Neural cell (in vitro differentiated cells): ENCODE measurements around the gene SPR. TPM values are rescaled to one million over a fixed set of nuclear protein-coding genes. Genes with fewer than 3 reads are reported as not detected.

Source experiments
- H2AFZ ChIP-seq: fragments of 200-600, 300-800 bp; sonication (generic), shearing (Covaris generic); 2 replicates; pipeline ENCODE4 v1.6.0; 2014; ENCODE audit warnings: low read depth, mild to moderate bottlenecking, antibody characterized with exemption, low read length, moderate library complexity
- H3F3A ChIP-seq: fragments of 200-600 bp; shearing (Covaris generic); 2 replicates; pipeline ENCODE4 v1.6.1; 2016; ENCODE audit warnings: mild to moderate bottlenecking, moderate library complexity, mixed read lengths, antibody characterized with exemption, low read length; ENCODE audit not compliant: insufficient read depth, poor library complexity, severe bottlenecking
- H3K27ac ChIP-seq: fragments of 200-600, 300-800 bp; sonication (generic), shearing (Covaris generic); 2 replicates; pipeline ENCODE4 v1.5.1; 2014; ENCODE audit warnings: mild to moderate bottlenecking, low read length, moderate library complexity
- H3K27me3 ChIP-seq: fragments of 300-800, 200-600 bp; sonication (generic), shearing (Covaris generic); 2 replicates; pipeline ENCODE4 v1.6.0; 2014; ENCODE audit warnings: mild to moderate bottlenecking, low read depth, low read length, moderate library complexity; ENCODE audit not compliant: insufficient read depth
- H3K36me3 ChIP-seq: fragments of 300-800, 200-600 bp; sonication (generic), shearing (Covaris generic); 2 replicates; pipeline ENCODE4 v1.5.1; 2014; ENCODE audit warnings: mild to moderate bottlenecking, antibody characterized with exemption, low read length, moderate library complexity; ENCODE audit not compliant: insufficient read depth
- H3K4me2 ChIP-seq: fragments of 300-800, 200-600 bp; sonication (generic), shearing (Covaris generic); 2 replicates; pipeline ENCODE4 v1.6.0; 2014; ENCODE audit warnings: mild to moderate bottlenecking, low read length
- H3K4me3 ChIP-seq: fragments of 300-800, 200-600 bp; sonication (generic), shearing (Covaris generic); 2 replicates; pipeline ENCODE4 v1.5.1; 2014; ENCODE audit warnings: mild to moderate bottlenecking, low read length, moderate library complexity
- H3K79me2 ChIP-seq: fragments of 200-600 bp; shearing (Covaris generic); replicated peaks from 2 replicates; pipeline ENCODE4 v1.6.0; 2014; ENCODE audit warnings: mild to moderate bottlenecking, low read length, moderate library complexity; ENCODE audit not compliant: insufficient read depth
- H3K9ac ChIP-seq: fragments of 300-800, 200-600 bp; sonication (generic), shearing (Covaris generic); 2 replicates; pipeline ENCODE4 v1.6.1; 2016; ENCODE audit warnings: mild to moderate bottlenecking, low read length, mixed read lengths
- H3K9me2 ChIP-seq: fragments of 200-600 bp; shearing (Covaris generic); 2 replicates; pipeline ENCODE4 v1.6.1; 2016; ENCODE audit warnings: mild to moderate bottlenecking, low read length, mixed read lengths; ENCODE audit not compliant: insufficient read depth
- H3K9me3 ChIP-seq: fragments of 200-600, 300-800 bp; sonication (generic), shearing (Covaris generic); 2 replicates; pipeline ENCODE4 v1.6.1; 2016; ENCODE audit warnings: mild to moderate bottlenecking, mixed run types, low read length, moderate library complexity, mixed read lengths
- H4K20me1 ChIP-seq: fragments of 200-600 bp; shearing (Covaris generic); 2 replicates; pipeline ENCODE4 v1.6.1; 2016; ENCODE audit warnings: mild to moderate bottlenecking, mixed run types; ENCODE audit not compliant: insufficient read depth
- CTCF ChIP-seq: fragments of 450-650 bp; IDR thresholded peaks from 2 replicates; pipeline ENCODE4 v1.5.1; 2014; ENCODE audit warnings: antibody characterized with exemption, mild to moderate bottlenecking, moderate library complexity; ENCODE audit not compliant: poor library complexity, severe bottlenecking
- EP300 ChIP-seq: fragments of 450-650 bp; conservative IDR thresholded peaks from 2 replicates; pipeline ENCODE4 v1.6.1; 2014; ENCODE audit warnings: antibody characterized with exemption, mild to moderate bottlenecking, moderate library complexity; ENCODE audit not compliant: poor library complexity, severe bottlenecking
- EZH2 ChIP-seq: fragments of 200-600, 300-800 bp; shearing (Covaris generic), sonication (generic); IDR thresholded peaks from 2 replicates; pipeline ENCODE4 v1.6.1; 2014; ENCODE audit warnings: antibody characterized with exemption, low read length, borderline replicate concordance, mild to moderate bottlenecking; ENCODE audit not compliant: insufficient read depth, poor library complexity, severe bottlenecking
- MXI1 ChIP-seq: fragments of 450-650 bp; conservative IDR thresholded peaks from 2 replicates; pipeline ENCODE4 v1.6.1; 2014; ENCODE audit warnings: antibody characterized with exemption, mild to moderate bottlenecking; ENCODE audit not compliant: poor library complexity, severe bottlenecking
- POLR2AphosphoS5 ChIP-seq: IDR thresholded peaks from 2 replicates; pipeline ENCODE4 v1.6.1; 2012
- RAD21 ChIP-seq: fragments of 450-650 bp; conservative IDR thresholded peaks from 2 replicates; pipeline ENCODE4 v1.6.1; 2014; ENCODE audit warnings: antibody characterized with exemption, mild to moderate bottlenecking, moderate library complexity
- REST ChIP-seq: IDR thresholded peaks from 2 replicates; pipeline ENCODE4 v1.6.1; 2012; ENCODE audit warnings: borderline replicate concordance
- SMC3 ChIP-seq: fragments of 450-650 bp; conservative IDR thresholded peaks from 2 replicates; pipeline ENCODE4 v1.6.1; 2014; ENCODE audit warnings: antibody characterized with exemption, mild to moderate bottlenecking, moderate library complexity; ENCODE audit not compliant: poor library complexity
- TAF1 ChIP-seq: IDR thresholded peaks from 2 replicates; pipeline ENCODE4 v1.6.1; 2012; ENCODE audit warnings: low read depth
- polyA plus RNA-seq: library from polyadenylated mRNA; depleted of rRNA; stranded (reverse); fragments of >200 nt; gene quantifications from 2 replicates; pipeline ENCODE4 v1.2.3, GENCODE V29; 2014

The SPR gene
- polyA plus RNA-seq, 1 donor from 2014 or later: 1.8 TPM

GRCh38 chr2:72932045-72932740 lies 45.0 kb downstream of the SPR start:
- Histone ChIP-seq H3K36me3 (no peaks in the 10 kb centered on the region), H3K9me3 (no peaks in the 10 kb centered on the region), H3K4me3 (no peak overlapping the region), H3F3A (no peaks in the 10 kb centered on the region), H3K9me2 (no peaks in the 10 kb centered on the region), H2AFZ (no peak overlapping the region), H3K27ac (no peak overlapping the region), H3K79me2 (no peaks in the 10 kb centered on the region), H3K27me3 (no peaks in the 10 kb centered on the region), H4K20me1 (no peaks in the 10 kb centered on the region), H3K4me2 (no peak overlapping the region), H3K9ac (no peak overlapping the region)
- TF ChIP-seq EP300 (no peak), SMC3 (no peak), TAF1 (no peak)

GRCh38 chr2:72932805-72933204 lies 45.6 kb downstream of the SPR start:
- Histone ChIP-seq H3F3A (no peaks in the 10 kb centered on the region), H3K36me3 (no peaks in the 10 kb centered on the region), H2AFZ (no peak overlapping the region), H3K9me2 (no peaks in the 10 kb centered on the region), H3K79me2 (no peaks in the 10 kb centered on the region), H3K9ac (no peak overlapping the region), H3K27ac (no peak overlapping the region), H4K20me1 (no peaks in the 10 kb centered on the region), H3K4me2 (no peak overlapping the region), H3K9me3 (no peaks in the 10 kb centered on the region), H3K4me3 (no peak overlapping the region), H3K27me3 (no peaks in the 10 kb centered on the region)
- TF ChIP-seq MXI1 (no peak), EP300 (no peak), REST (no peak), SMC3 (no peak), EZH2 (no peak), CTCF (no peak)

- no peak overlapping the region for H3K27ac ChIP-seq
- no peaks in the 10 kb centered on the region for H3K27me3 ChIP-seq
Observed at GRCh38 chr2:72933207-72933606, 46.0 kb downstream of the SPR start.

More at GRCh38 chr2:72933207-72933606, 46.0 kb downstream of the SPR start:
- Histone ChIP-seq H3K79me2 (no peaks in the 10 kb centered on the region), H2AFZ (no peak overlapping the region), H4K20me1 (no peaks in the 10 kb centered on the region), H3K9me2 (no peaks in the 10 kb centered on the region), H3K4me2 (no peak overlapping the region), H3K9ac (no peak overlapping the region), H3F3A (no peaks in the 10 kb centered on the region), H3K4me3 (no peak overlapping the region), H3K9me3 (no peaks in the 10 kb centered on the region), H3K36me3 (no peaks in the 10 kb centered on the region)
- TF ChIP-seq EP300: no peak
- TF ChIP-seq POLR2AphosphoS5: no peak
- TF ChIP-seq SMC3: no peak
- no peak for TF ChIP-seq REST
- TF ChIP-seq CTCF: no peak
- TF ChIP-seq EZH2: no peak
- TF ChIP-seq TAF1: no peak
- no peak for TF ChIP-seq MXI1
- TF ChIP-seq RAD21: no peak
